H9 (cell line): ENCODE measurements around the gene GARS1. TPM values are rescaled to one million over a fixed set of nuclear protein-coding genes. Genes with fewer than 3 reads are reported as not detected.

Experiments used
- DNase-seq: peaks from one replicate; pipeline ENCODE4 v3.0.0-alpha.2; 2017
- H2AFZ ChIP-seq: one replicate; pipeline ENCODE4 v1.6.1; 2013; ENCODE audit warnings: mild to moderate bottlenecking, low read length, control low read depth, moderate library complexity
- H2AK5ac ChIP-seq: 2 replicates; pipeline ENCODE4 v1.6.1; 2013; ENCODE audit warnings: low read length, control low read depth, mixed read lengths; ENCODE audit not compliant: insufficient read length
- H2BK120ac ChIP-seq: one replicate; pipeline ENCODE4 v1.6.1; 2013; ENCODE audit warnings: low read depth, mild to moderate bottlenecking, low read length, control low read depth, inconsistent platforms; ENCODE audit not compliant: poor library complexity, severe bottlenecking
- H2BK12ac ChIP-seq: 2 replicates; pipeline ENCODE4 v1.6.1; 2013; ENCODE audit warnings: low read length, control low read depth, mixed read lengths, low read depth; ENCODE audit not compliant: insufficient read length
- H2BK15ac ChIP-seq: 2 replicates; pipeline ENCODE4 v1.6.1; 2013; ENCODE audit warnings: low read depth, low read length, control low read depth
- H2BK20ac ChIP-seq: one replicate; pipeline ENCODE4 v1.6.1; 2013; ENCODE audit warnings: low read depth, mild to moderate bottlenecking, low read length, control low read depth, inconsistent platforms; ENCODE audit not compliant: poor library complexity, severe bottlenecking
- H2BK5ac ChIP-seq: 2 replicates; pipeline ENCODE4 v1.6.1; 2013; ENCODE audit warnings: low read length, control low read depth, mixed read lengths; ENCODE audit not compliant: insufficient read length
- H3K14ac ChIP-seq: 2 replicates; pipeline ENCODE4 v1.6.1; 2013; ENCODE audit warnings: low read length, control low read depth; ENCODE audit not compliant: insufficient read depth
- H3K18ac ChIP-seq: 2 replicates; pipeline ENCODE4 v1.6.1; 2013; ENCODE audit warnings: low read depth, mild to moderate bottlenecking, mixed read lengths, low read length, control low read depth; ENCODE audit not compliant: insufficient read length
- H3K23ac ChIP-seq: 2 replicates; pipeline ENCODE4 v1.6.1; 2013; ENCODE audit warnings: low read length, control low read depth, mixed read lengths, low read depth; ENCODE audit not compliant: insufficient read length
- H3K23me2 ChIP-seq: 2 replicates; pipeline ENCODE4 v1.6.1; 2013; ENCODE audit warnings: low read depth, mild to moderate bottlenecking, mixed read lengths, low read length, control low read depth; ENCODE audit not compliant: insufficient read length, poor library complexity, severe bottlenecking
- H3K27ac ChIP-seq: 2 replicates; pipeline ENCODE4 v1.5.1; 2013; ENCODE audit warnings: low read length, control low read depth, mixed read lengths, low read depth; ENCODE audit not compliant: insufficient read length
- H3K27me3 ChIP-seq: 2 replicates; pipeline ENCODE4 v1.6.1; 2013; ENCODE audit warnings: low read length, control low read depth, inconsistent platforms; ENCODE audit not compliant: insufficient read depth
- H3K4ac ChIP-seq: 2 replicates; pipeline ENCODE4 v1.6.1; 2013; ENCODE audit warnings: low read depth, mild to moderate bottlenecking, control low read depth, inconsistent platforms, low read length, moderate library complexity
- H3K4me1 ChIP-seq: 2 replicates; pipeline ENCODE4 v1.6.1; 2013; ENCODE audit warnings: low read length, control low read depth, inconsistent platforms; ENCODE audit not compliant: insufficient read depth
- H3K4me2 ChIP-seq: 2 replicates; pipeline ENCODE4 v1.6.1; 2013; ENCODE audit warnings: low read length, control low read depth, mixed read lengths; ENCODE audit not compliant: insufficient read length, insufficient read depth
- H3K56ac ChIP-seq: 2 replicates; pipeline ENCODE4 v1.6.1; 2013; ENCODE audit warnings: low read depth, mild to moderate bottlenecking, mixed read lengths, low read length, control low read depth; ENCODE audit not compliant: insufficient read length
- H3K79me1 ChIP-seq: 2 replicates; pipeline ENCODE4 v1.6.1; 2013; ENCODE audit warnings: low read depth, mild to moderate bottlenecking, moderate library complexity, low read length, control low read depth, inconsistent platforms; ENCODE audit not compliant: insufficient read depth, poor library complexity, severe bottlenecking
- H3K79me2 ChIP-seq: 2 replicates; pipeline ENCODE4 v1.6.1; 2013; ENCODE audit warnings: low read length, control low read depth, inconsistent platforms; ENCODE audit not compliant: insufficient read depth
- H3K9ac ChIP-seq: 2 replicates; pipeline ENCODE4 v1.6.1; 2013; ENCODE audit warnings: low read length, control low read depth, mixed read lengths; ENCODE audit not compliant: insufficient read length; ENCODE audit errors: extremely low read depth
- H3K9me3 ChIP-seq: one replicate; pipeline ENCODE4 v1.6.1; 2013; ENCODE audit warnings: low read depth, low read length, inconsistent platforms; ENCODE audit not compliant: control insufficient read depth
- H3T11ph ChIP-seq: one replicate; pipeline ENCODE4 v1.6.1; 2013; ENCODE audit warnings: mild to moderate bottlenecking, low read length, control low read depth, inconsistent platforms
- H4K20me1 ChIP-seq: one replicate; pipeline ENCODE4 v1.6.1; 2013; ENCODE audit not compliant: control insufficient read depth, insufficient read length, insufficient read depth
- H4K5ac ChIP-seq: 2 replicates; pipeline ENCODE4 v1.6.1; 2013; ENCODE audit warnings: low read depth, mild to moderate bottlenecking, mixed read lengths, low read length, control low read depth; ENCODE audit not compliant: insufficient read length
- H4K8ac ChIP-seq: replicated peaks from 2 replicates; pipeline ENCODE4 v1.6.1; 2013; ENCODE audit warnings: low read length, control low read depth, mixed read lengths, low read depth; ENCODE audit not compliant: insufficient read length
- H4K91ac ChIP-seq: 2 replicates; pipeline ENCODE4 v1.6.1; 2013; ENCODE audit warnings: low read depth, mild to moderate bottlenecking, moderate library complexity, mixed read lengths, low read length, control low read depth; ENCODE audit not compliant: insufficient read length
- H3K27ac Mint-ChIP-seq, 3 experiments: 2 replicates in 2 of 3; 3 replicates in 1 of 3; pipeline ENCODE4 v1.8.0; 2020 to 2021; ENCODE audit warnings: mixed read lengths in 3 of 3, mild to moderate bottlenecking in 1 of 3, moderate library complexity in 1 of 3
- H3K27me3 Mint-ChIP-seq: 2 replicates; pipeline ENCODE4 v1.8.0; 2021; ENCODE audit warnings: low read depth, mild to moderate bottlenecking, moderate library complexity, mixed read lengths
- H3K36me3 Mint-ChIP-seq, 3 experiments: 2 replicates in 2 of 3; 3 replicates in 1 of 3; pipeline ENCODE4 v1.8.0; 2020 to 2021; ENCODE audit warnings: low read depth in 3 of 3, mixed read lengths in 3 of 3; ENCODE audit not compliant: insufficient read depth in 1 of 3
- H3K4me1 Mint-ChIP-seq, 2 experiments: 2 replicates each; pipeline ENCODE4 v1.8.0; 2020; ENCODE audit warnings: mixed read lengths in 2 of 2
- H3K4me3 Mint-ChIP-seq, 2 experiments: 2 replicates in 1 of 2; 3 replicates in 1 of 2; pipeline ENCODE4 v1.8.0; 2020 to 2021; ENCODE audit warnings: mild to moderate bottlenecking in 2 of 2, mixed read lengths in 2 of 2, moderate library complexity in 1 of 2
- H3K9me3 Mint-ChIP-seq, 2 experiments: 2 replicates in 1 of 2; 3 replicates in 1 of 2; pipeline ENCODE4 v1.8.0; 2020; ENCODE audit warnings: mild to moderate bottlenecking in 2 of 2, mixed read lengths in 2 of 2, moderate library complexity in 1 of 2
- WGBS: extraction: QIAGEN DNeasy Blood & Tissue Kit; methylation state at CpG from one replicate; pipeline ENCODE4 v1.1.7; 2013; ENCODE audit warnings: missing lambda C conversion rate, low lambda C conversion rate, mixed read lengths; ENCODE audit not compliant: insufficient read length; ENCODE audit errors: extremely low coverage; 5-methylcytosine and 5-hydroxymethylcytosine counted together
- total RNA-seq: library from RNA; stranded (reverse); gene quantifications from 2 replicates; pipeline ENCODE4 v1.2.1, GENCODE V29; 2021
- TF ChIP-seq, protein P1 (sequence below): fragments of 200-600 bp; sonication (generic); conservative IDR thresholded peaks from 3 replicates; pipeline ENCODE4 v1.8.0; 2021; ENCODE audit warnings: antibody characterized with exemption, mild to moderate bottlenecking

GARS1 gene
- total RNA-seq, 1 experiment from 2014 or later: 234 TPM

DNA sequence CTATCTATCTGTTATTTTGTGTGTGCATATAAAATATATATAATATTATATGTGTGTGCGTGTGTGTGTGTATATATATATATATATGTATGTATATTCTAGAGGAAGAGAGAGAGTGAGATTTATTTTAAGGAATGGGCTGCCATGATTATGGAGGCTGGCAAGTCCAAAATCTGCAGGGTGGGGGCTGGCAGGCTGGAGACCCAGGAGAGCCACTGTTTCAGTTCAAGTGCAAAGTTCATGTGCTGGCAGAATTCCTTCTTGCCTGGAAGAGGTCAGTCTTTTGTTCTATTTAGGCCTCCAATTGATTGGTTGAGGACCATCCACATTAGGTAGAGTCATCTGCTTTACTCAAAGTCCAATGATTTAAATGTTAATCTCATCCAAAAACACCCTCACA lies 42.3 kb upstream of the GARS1 start:
- Histone ChIP-seq H2AFZ (no peak overlapping the region), H3K27ac (no peak overlapping the region), H2BK15ac (no peak overlapping the region), H2BK120ac (no peak overlapping the region), H3K56ac (no peak overlapping the region), H3K4ac (no peak overlapping the region), H4K8ac (no peak overlapping the region), H3K23me2 (no peaks in the 10 kb centered on the region), H3K9me3 (no peaks in the 10 kb centered on the region), H3K14ac (no peak overlapping the region), H2BK20ac (no peak overlapping the region), H3K4me2 (no peak overlapping the region), H2AK5ac (no peak overlapping the region), H3T11ph (no peak overlapping the region), H3K18ac (no peak overlapping the region), H3K79me2 (no peaks in the 10 kb centered on the region), H4K5ac (no peak overlapping the region), H3K23ac (no peak overlapping the region), H4K91ac (no peak overlapping the region), H3K9ac (no peak overlapping the region), H3K27me3 (no peaks in the 10 kb centered on the region), H4K20me1 (no peaks in the 10 kb centered on the region), H2BK5ac (no peak overlapping the region), H2BK12ac (no peak overlapping the region), H3K79me1 (no peaks in the 10 kb centered on the region), H3K4me1 (no peaks in the 10 kb centered on the region)
- Mint-ChIP-seq H3K4me1 (peaks cover 16 to 19% of the 10 kb centered on the region in 2 experiments), H3K36me3 (no peaks in the 10 kb centered on the region; a peak in 2 of 7 replicates), H3K27me3 (peaks cover 1% of the 10 kb centered on the region; the same call in 1 of the 2 replicates), H3K9me3 (peaks cover 0 to 5% of the 10 kb centered on the region in 2 experiments; a peak in 3 of 5 replicates), H3K4me3 (no peak overlapping the region), H3K27ac (no peak overlapping the region)
- no peak for DNase-seq
- TF ChIP-seq, protein P1, sequence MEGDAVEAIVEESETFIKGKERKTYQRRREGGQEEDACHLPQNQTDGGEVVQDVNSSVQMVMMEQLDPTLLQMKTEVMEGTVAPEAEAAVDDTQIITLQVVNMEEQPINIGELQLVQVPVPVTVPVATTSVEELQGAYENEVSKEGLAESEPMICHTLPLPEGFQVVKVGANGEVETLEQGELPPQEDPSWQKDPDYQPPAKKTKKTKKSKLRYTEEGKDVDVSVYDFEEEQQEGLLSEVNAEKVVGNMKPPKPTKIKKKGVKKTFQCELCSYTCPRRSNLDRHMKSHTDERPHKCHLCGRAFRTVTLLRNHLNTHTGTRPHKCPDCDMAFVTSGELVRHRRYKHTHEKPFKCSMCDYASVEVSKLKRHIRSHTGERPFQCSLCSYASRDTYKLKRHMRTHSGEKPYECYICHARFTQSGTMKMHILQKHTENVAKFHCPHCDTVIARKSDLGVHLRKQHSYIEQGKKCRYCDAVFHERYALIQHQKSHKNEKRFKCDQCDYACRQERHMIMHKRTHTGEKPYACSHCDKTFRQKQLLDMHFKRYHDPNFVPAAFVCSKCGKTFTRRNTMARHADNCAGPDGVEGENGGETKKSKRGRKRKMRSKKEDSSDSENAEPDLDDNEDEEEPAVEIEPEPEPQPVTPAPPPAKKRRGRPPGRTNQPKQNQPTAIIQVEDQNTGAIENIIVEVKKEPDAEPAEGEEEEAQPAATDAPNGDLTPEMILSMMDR: no peak
- 100% methylated on average over 1 of the region's 1 CpG for WGBS
